ENCODE results near the gene RAB11A.

DNA sequence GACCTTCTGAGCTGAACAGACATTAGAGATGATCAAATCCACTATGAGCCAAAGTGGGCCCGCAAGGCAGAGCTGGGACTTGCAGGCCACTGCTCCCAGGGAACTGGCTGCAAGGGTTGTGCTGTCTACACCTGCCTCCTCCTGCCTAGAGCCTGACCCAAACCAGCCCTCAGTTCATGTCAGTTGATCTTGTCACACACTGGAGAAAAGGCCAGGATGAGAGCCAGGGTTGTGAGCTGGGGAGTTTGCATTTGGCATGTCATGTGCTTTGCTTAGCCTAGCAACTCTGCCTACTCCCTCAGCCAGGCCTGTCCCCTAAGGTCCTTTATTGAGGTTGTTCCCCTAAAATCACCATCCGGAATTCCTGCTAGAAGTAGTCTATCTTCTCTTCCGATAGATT lies 67.8 kb downstream of the RAB11A start:
- TF ChIP-seq, protein P1, sequence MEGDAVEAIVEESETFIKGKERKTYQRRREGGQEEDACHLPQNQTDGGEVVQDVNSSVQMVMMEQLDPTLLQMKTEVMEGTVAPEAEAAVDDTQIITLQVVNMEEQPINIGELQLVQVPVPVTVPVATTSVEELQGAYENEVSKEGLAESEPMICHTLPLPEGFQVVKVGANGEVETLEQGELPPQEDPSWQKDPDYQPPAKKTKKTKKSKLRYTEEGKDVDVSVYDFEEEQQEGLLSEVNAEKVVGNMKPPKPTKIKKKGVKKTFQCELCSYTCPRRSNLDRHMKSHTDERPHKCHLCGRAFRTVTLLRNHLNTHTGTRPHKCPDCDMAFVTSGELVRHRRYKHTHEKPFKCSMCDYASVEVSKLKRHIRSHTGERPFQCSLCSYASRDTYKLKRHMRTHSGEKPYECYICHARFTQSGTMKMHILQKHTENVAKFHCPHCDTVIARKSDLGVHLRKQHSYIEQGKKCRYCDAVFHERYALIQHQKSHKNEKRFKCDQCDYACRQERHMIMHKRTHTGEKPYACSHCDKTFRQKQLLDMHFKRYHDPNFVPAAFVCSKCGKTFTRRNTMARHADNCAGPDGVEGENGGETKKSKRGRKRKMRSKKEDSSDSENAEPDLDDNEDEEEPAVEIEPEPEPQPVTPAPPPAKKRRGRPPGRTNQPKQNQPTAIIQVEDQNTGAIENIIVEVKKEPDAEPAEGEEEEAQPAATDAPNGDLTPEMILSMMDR (IDR thresholded peaks at IDR 0.05): no peak
- TF ChIP-seq POLR2A (IDR thresholded peaks at IDR 0.05): no peak

Data from prostate gland (tissue), 2 donors.